Tibial artery (tissue), 4 donors: ENCODE data around the gene PCDHA1.

Experiments used
- DNase-seq, 2 donors: peaks; one replicate each; pipeline ENCODE4 v3.0.0-alpha.2; 2019
- H3K27ac ChIP-seq, 2 donors: fragments of 200-600 bp; sonication (generic) in 1 of 2; 1 replicate in 1 of 2; 2 replicates in 1 of 2; pipeline ENCODE4 v1.5.1; 2018 to 2019; ENCODE audit warnings: mild to moderate bottlenecking in 1 of 2
- H3K27me3 ChIP-seq, 2 donors: fragments of 200-600 bp; sonication (generic) in 1 of 2; one replicate each; pipeline versions ENCODE4 v1.5.1 to v1.6.0; 2016 to 2019
- H3K36me3 ChIP-seq, 3 donors: fragments of 200-600 bp; sonication (generic) in 2 of 3; one replicate each; pipeline ENCODE4 v1.5.1; 2016 to 2019; ENCODE audit warnings: mild to moderate bottlenecking in 2 of 3
- H3K4me1 ChIP-seq, 4 donors: fragments of 200-600 bp; sonication (generic) in 2 of 4; 1 replicate in 3 of 4; 2 replicates in 1 of 4; pipeline ENCODE4 v1.5.1; 2016 to 2019
- H3K4me3 ChIP-seq, 2 donors: fragments of 200-600 bp; sonication (generic) in 1 of 2; 1 replicate in 1 of 2; 2 replicates in 1 of 2; pipeline ENCODE4 v1.5.1; 2018 to 2019; ENCODE audit warnings: mild to moderate bottlenecking in 2 of 2
- H3K9me3 ChIP-seq, 3 donors: fragments of 200-600 bp; sonication (generic) in 1 of 3; one replicate each; pipeline ENCODE4 v1.5.1; 2016 to 2019
- intact Hi-C: fragments of 100-400 bp; cut with DNase I; formaldehyde crosslinking; loops from one replicate; pipeline ENCODE4 v1.15.0; 2023; ENCODE audit warnings: low total_unique reads
- TF ChIP-seq, protein P1 (sequence below), 2 experiments: fragments of 200-600 bp in 1 of 2; fragments of 450-650 bp in 1 of 2; IDR thresholded peaks; one replicate each; pipeline ENCODE4 v1.5.1; 2017 to 2019; ENCODE audit warnings: antibody characterized with exemption in 2 of 2, mild to moderate bottlenecking in 1 of 2, moderate library complexity in 1 of 2

Gene PCDHA1

DNA sequence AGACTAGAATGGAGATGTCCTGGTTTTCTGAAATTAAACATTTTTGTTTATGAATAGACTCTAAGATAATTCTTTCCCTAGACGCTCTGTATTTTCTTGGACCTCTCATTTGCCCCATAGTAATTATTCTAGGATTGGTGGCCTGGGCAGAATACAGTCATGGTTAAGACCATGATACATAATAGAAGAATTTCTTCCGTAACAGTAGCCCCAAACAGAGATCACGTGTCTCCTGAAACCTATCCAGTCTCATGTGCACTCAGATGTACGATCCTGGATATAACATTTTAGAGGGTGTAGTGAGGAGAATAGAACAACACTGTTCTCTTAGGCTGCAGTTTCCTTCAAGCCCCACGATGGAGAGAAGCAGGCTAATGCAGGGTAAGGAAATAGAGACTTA is 202.7 kb downstream of the PCDHA1 start:
- intact Hi-C loops: no loop called here
- TF ChIP-seq, protein P1, sequence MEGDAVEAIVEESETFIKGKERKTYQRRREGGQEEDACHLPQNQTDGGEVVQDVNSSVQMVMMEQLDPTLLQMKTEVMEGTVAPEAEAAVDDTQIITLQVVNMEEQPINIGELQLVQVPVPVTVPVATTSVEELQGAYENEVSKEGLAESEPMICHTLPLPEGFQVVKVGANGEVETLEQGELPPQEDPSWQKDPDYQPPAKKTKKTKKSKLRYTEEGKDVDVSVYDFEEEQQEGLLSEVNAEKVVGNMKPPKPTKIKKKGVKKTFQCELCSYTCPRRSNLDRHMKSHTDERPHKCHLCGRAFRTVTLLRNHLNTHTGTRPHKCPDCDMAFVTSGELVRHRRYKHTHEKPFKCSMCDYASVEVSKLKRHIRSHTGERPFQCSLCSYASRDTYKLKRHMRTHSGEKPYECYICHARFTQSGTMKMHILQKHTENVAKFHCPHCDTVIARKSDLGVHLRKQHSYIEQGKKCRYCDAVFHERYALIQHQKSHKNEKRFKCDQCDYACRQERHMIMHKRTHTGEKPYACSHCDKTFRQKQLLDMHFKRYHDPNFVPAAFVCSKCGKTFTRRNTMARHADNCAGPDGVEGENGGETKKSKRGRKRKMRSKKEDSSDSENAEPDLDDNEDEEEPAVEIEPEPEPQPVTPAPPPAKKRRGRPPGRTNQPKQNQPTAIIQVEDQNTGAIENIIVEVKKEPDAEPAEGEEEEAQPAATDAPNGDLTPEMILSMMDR (IDR thresholded peaks at IDR 0.05): no peak
- H3K4me3 ChIP-seq: no peak overlapping the region
- H3K27me3 ChIP-seq: no peaks in the 10 kb centered on the region
- no peak for DNase-seq
- no peaks in the 10 kb centered on the region for H3K9me3 ChIP-seq
- H3K4me1 ChIP-seq: no peaks in the 10 kb centered on the region
- no peak overlapping the region for H3K27ac ChIP-seq
- no peaks in the 10 kb centered on the region for H3K36me3 ChIP-seq

DNA sequence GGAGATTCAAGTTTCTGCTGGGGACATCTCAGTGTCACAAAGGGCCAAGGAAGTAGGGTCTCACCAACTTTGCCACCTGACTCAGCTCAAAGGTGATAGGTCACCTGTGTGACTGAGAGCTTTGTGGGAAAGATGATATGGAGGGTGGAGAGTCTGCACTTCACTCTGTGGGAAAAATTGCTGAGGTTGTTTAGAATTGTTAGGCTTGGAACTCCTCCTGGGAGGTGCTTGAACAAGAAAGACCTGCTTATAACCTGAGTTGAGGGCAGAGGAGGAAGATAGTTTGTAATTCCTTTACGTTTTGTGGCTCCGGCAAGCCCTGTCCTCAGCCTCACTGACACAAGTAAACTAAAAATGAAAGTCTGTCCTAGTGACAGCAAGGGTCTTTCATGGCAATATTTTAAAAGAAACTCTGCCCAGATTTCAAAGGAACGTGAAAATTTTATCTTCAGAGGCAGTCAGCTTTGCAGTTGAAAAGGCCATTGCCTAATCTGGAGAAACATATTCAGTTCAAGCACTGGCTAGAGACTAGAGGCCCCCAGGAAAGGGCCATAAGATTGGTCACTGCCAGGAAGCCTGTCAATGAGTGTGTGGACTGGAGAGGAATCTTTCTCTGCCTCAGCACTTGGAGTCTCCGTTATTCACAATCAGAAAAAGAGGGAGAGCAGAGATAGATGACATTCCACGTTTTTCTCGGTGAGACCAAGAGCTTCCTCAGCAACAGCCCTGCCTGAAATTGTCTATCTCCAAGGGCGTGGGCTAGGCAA is 203.5 kb downstream of the PCDHA1 start:
- no peaks in the 10 kb centered on the region for H3K27me3 ChIP-seq
- H3K4me3 ChIP-seq: no peak overlapping the region
- no peak for DNase-seq
- TF ChIP-seq, protein P1 (IDR thresholded peaks at IDR 0.05): no peak
- no peaks in the 10 kb centered on the region for H3K4me1 ChIP-seq
- no peaks in the 10 kb centered on the region for H3K9me3 ChIP-seq
- no peaks in the 10 kb centered on the region for H3K36me3 ChIP-seq
- no peak overlapping the region for H3K27ac ChIP-seq
- intact Hi-C loops: no loop called here

DNA sequence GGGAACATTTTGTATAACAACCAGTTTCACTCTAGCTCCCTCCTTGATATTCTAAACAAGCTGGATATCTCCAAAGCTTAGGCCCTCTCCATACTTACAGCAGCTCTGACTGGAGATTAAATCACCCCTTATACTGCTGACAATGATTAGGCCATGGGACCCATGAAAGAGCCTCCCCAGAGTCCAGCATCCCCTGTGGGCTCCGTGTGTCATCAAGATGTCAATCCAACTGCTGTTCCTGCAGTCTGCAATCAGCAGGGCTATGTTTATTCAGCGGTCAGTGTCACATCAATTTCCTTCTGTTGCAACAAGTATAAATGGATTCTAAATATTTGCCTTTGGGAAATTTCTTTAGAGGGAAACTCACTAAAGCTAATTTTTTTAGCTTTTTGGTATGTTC is 206.9 kb downstream of the PCDHA1 start:
- H3K4me3 ChIP-seq: no peak overlapping the region
- no peaks in the 10 kb centered on the region for H3K27me3 ChIP-seq
- TF ChIP-seq, protein P1 (IDR thresholded peaks at IDR 0.05): no peak
- intact Hi-C loops: no loop called here
- no peaks in the 10 kb centered on the region for H3K4me1 ChIP-seq
- H3K27ac ChIP-seq: no peak overlapping the region
- no peak for DNase-seq
- no peaks in the 10 kb centered on the region for H3K9me3 ChIP-seq
- H3K36me3 ChIP-seq: no peaks in the 10 kb centered on the region

DNA sequence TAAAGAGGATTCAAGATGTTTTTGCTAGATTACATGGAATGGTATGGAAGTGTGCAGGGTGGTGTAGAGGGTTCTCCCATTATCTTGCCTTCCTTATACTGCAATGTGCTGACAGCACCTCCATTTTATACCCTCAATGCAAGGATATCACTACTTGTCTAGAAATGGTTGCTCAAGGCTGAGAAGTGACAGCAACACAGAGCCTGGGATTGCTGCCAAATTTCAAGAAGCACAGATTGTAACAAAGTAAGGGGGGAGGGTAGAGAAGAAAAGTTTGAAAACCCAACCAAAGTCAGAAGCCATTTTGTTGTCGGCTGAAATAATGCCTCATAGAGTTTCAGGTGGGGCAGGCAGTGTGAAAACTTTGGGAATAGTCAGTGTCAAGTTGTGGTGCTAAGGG is 210.1 kb downstream of the PCDHA1 start:
- no peak for DNase-seq
- intact Hi-C loops: no loop called here
- Histone ChIP-seq H3K27me3 (peaks cover 0 to 4% of the 10 kb centered on the region in 2 donors), H3K36me3 (no peaks in the 10 kb centered on the region), H3K9me3 (no peaks in the 10 kb centered on the region), H3K27ac (no peak overlapping the region), H3K4me1 (no peaks in the 10 kb centered on the region), H3K4me3 (no peak overlapping the region)
- TF ChIP-seq, protein P1 (IDR thresholded peaks at IDR 0.05): no peak

DNA sequence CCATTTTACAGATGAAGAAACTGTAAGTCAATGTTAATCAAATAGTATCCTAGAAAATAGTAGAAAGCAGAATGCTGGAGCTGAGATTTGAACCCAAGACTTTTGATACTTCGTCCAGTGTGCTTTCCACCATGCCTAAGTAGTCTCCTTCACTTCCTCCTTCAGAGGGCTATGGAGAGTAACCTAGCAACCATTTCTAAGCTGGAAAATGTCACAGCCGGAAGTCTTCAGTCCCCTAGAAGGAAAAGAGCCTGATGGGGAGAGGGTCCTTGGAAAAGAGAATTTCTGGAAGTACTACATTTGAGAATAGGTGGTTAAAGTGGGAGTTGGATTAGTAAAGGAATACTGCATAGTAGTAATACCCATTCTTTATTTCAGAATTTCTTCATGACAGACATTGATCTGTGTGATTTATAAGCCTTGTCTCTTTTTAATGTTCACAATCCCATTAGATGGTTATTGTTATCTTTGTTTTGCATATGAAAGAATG is 213.0 kb downstream of the PCDHA1 start:
- peaks cover 0 to 4% of the 10 kb centered on the region in 2 donors for H3K27me3 ChIP-seq
- peaks cover 0 to 9% (median 7%) of the 10 kb centered on the region in 4 donors for H3K4me1 ChIP-seq
- TF ChIP-seq, protein P1 (IDR thresholded peaks at IDR 0.05): no peak
- H3K27ac ChIP-seq: no peak overlapping the region
- intact Hi-C loops: no loop called here
- no peaks in the 10 kb centered on the region for H3K9me3 ChIP-seq
- H3K4me3 ChIP-seq: no peak overlapping the region
- no peaks in the 10 kb centered on the region for H3K36me3 ChIP-seq
- DNase-seq: no peak
